Bronchial epithelial cell (primary cell): ENCODE data around the gene TMEM201. TPM values are rescaled to one million over a fixed set of nuclear protein-coding genes. Genes with fewer than 3 reads are reported as not detected.
A peak's percentile ranks its signal among the peaks of the same experiment; 100 is the strongest.

Experiments
- DNase-seq: peaks from one replicate; pipeline ENCODE4 v3.0.0-alpha.2; 2010; ENCODE audit warnings: low read depth
- FAIRE-seq: peaks from 2 replicates; lab custom pipeline; 2011; peaks lifted over from hg19 to GRCh38; lab: Jason Lieb, UNC
- H3K27me3 ChIP-seq: 2 replicates; pipeline ENCODE4 v1.5.1; 2011; ENCODE audit warnings: low read length; ENCODE audit not compliant: control insufficient read depth, insufficient read depth
- H3K36me3 ChIP-seq: 2 replicates; pipeline ENCODE4 v1.5.1; 2011; ENCODE audit warnings: low read length; ENCODE audit not compliant: control insufficient read depth, insufficient read depth
- H3K4me3 ChIP-seq: 2 replicates; pipeline ENCODE4 v1.5.1; 2011; ENCODE audit warnings: mild to moderate bottlenecking, low read depth, low read length, control low read depth
- total RNA-seq: library from RNA; depleted of rRNA; stranded (reverse); fragments of >200 nt; gene quantifications from 2 replicates; pipeline ENCODE4 v1.2.1, GENCODE V29; 2014
- TF ChIP-seq, protein P1 (sequence below): IDR thresholded peaks from 2 replicates; pipeline ENCODE4 v1.5.1; 2011; ENCODE audit warnings: mild to moderate bottlenecking, moderate library complexity, low read length, control low read depth, inconsistent platforms; ENCODE audit not compliant: insufficient read depth, severe bottlenecking

Gene TMEM201, protein sequence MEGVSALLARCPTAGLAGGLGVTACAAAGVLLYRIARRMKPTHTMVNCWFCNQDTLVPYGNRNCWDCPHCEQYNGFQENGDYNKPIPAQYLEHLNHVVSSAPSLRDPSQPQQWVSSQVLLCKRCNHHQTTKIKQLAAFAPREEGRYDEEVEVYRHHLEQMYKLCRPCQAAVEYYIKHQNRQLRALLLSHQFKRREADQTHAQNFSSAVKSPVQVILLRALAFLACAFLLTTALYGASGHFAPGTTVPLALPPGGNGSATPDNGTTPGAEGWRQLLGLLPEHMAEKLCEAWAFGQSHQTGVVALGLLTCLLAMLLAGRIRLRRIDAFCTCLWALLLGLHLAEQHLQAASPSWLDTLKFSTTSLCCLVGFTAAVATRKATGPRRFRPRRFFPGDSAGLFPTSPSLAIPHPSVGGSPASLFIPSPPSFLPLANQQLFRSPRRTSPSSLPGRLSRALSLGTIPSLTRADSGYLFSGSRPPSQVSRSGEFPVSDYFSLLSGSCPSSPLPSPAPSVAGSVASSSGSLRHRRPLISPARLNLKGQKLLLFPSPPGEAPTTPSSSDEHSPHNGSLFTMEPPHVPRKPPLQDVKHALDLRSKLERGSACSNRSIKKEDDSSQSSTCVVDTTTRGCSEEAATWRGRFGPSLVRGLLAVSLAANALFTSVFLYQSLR
- 1.2 and 1.8 TPM in 2 replicates for total RNA-seq

DNA sequence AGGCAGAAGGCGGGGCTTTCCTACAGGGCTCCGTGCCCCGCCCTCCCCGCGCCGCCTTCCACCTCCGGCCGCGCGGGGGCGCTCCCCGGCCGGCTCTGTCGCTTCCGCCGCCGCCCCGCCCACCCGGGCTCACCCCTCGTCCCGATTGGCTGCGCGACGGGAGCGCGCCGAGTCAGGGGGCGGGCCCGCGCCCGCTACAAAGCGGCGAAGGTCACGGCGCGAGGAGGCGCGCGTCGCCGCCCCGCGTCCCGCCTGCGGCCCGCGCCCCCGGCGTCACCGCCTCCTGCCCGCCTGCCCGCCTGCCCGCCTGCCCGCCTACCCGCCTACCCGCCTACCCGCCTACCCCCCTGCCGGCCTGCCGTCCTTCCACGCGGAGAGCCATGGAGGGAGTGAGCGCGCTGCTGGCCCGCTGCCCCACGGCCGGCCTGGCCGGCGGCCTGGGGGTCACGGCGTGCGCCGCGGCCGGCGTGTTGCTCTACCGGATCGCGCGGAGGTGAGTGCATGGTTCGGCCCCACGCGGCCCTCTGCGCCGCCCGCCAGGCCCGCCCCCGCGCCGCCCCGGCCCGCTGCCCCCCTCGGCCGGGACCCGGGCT is at the start of gene TMEM201:
Gene TMEM201, plus strand, starts transcription at position 361 of the 593 bp plus-strand sequence. Its CDS starts 20 bp downstream, at position 381.
- FAIRE-seq (no peak), DNase-seq (peak; percentile 71)
- Histone ChIP-seq H3K4me3 (peak within 1 kb of the TSS; percentile 54), H3K27me3 (no peaks in the 10 kb centered on the region), H3K36me3 (no peaks in the 10 kb centered on the region)
- TF ChIP-seq, protein P1, sequence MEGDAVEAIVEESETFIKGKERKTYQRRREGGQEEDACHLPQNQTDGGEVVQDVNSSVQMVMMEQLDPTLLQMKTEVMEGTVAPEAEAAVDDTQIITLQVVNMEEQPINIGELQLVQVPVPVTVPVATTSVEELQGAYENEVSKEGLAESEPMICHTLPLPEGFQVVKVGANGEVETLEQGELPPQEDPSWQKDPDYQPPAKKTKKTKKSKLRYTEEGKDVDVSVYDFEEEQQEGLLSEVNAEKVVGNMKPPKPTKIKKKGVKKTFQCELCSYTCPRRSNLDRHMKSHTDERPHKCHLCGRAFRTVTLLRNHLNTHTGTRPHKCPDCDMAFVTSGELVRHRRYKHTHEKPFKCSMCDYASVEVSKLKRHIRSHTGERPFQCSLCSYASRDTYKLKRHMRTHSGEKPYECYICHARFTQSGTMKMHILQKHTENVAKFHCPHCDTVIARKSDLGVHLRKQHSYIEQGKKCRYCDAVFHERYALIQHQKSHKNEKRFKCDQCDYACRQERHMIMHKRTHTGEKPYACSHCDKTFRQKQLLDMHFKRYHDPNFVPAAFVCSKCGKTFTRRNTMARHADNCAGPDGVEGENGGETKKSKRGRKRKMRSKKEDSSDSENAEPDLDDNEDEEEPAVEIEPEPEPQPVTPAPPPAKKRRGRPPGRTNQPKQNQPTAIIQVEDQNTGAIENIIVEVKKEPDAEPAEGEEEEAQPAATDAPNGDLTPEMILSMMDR = peak; percentile 73

DNA sequence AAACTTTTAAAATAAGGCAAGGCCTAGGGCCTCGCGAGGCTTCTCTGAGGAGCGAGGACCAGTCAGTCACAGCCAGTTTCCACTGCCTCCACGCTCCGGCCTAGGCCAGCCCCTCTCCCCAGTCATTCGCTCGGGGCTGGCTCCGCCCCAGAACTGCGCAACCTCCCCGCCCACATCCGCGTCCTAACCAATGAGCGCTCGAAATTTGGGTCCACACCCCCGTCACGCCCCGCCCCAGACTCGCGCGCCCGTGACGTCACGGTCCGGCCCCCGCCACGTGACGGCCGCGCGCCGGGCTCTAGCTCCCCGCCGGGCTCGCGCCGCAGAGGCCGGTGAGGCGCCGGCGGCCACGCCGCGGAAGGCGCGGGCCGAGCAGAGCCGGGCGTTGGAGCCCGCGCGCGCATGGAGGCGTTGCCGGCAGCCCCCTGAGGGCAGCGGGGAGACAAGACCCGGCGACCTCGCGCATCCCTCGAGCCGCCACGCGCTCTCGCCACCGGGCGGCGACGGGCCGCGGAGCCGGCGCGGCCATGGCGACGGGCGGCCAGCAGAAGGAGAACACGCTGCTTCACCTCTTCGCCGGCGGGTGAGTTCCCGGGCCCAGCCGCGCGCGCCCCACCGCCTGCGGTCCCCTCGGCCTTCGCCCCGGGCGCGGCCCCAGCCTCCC is 49.4 kb upstream of the TMEM201 start, which contains the start of gene SLC25A33:
Gene SLC25A33, plus strand, starts transcription at position 301 of the 664 bp plus-strand sequence. Its CDS starts 227 bp downstream, at position 528.
- Histone ChIP-seq H3K4me3 (peak within 1 kb of the TSS; percentile 77), H3K27me3 (no peaks in the 10 kb centered on the region), H3K36me3 (no peaks in the 10 kb centered on the region)
- DNase-seq (peak; percentile 80), FAIRE-seq (no peak)
- TF ChIP-seq, protein P1 = no peak

DNA sequence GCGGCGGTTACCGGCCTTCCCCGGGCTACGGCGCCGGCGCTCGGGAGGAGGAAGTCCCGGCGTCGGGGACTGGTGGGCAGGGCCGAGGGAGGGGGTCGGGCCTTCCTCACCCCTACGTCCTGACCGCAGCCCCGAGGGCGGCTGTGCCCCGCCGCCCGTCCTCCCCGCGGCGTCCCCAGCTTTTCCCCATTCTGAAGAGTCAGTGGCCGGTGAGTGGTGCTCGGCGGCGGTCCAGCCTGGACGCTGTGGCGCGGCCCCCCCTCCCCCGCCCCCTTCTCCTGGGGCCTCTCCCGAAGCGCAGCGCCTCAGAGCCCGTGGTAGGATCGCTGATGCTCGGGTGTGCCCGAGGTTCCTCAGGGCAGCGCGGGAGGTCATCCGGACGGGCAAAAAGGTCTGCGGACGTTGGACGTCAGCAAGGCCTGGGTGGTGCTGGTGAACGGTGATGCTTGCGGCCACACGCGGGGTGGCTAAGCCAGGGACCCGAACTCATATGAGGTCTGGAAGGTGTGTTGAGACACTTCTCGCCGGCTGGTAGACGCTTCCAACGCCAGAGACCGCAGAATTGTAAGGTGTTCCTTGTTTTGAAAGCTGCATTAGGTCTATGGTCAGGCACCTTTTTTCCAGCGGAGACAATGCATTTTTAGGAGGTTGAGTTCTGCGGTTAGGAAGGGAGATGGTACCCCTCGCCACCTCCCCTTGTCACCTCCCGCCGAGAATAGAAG is 48.7 kb upstream of the TMEM201 start:
- TF ChIP-seq, protein P1 = no peak
- no peaks in the 10 kb centered on the region for H3K36me3 ChIP-seq
- no peak for FAIRE-seq
- peak overlapping the region; percentile 77 for H3K4me3 ChIP-seq
- peak; percentile 12 for DNase-seq
- no peaks in the 10 kb centered on the region for H3K27me3 ChIP-seq

DNA sequence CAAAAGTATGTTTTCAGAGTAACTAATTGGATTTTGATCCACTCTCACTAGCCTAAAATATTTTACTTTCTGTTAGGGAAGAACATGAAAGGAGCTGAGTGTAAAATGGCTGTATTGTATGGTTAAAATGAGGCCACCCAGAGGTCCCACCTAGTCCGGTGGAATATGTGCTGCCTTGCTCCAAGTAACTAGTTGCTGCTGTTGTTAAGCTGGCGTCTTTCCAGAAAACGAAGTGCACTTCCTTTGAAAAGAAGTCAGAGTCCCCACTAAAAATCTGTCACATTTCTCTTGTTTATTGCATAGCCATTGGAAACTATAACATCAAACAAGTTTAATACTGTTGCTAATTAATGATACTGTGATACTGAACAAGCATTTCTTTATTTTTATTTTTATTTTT is 46.3 kb upstream of the TMEM201 start:
- no peaks in the 10 kb centered on the region for H3K36me3 ChIP-seq
- H3K27me3 ChIP-seq = no peaks in the 10 kb centered on the region
- FAIRE-seq = no peak
- H3K4me3 ChIP-seq = no peak overlapping the region
- no peak for DNase-seq
- TF ChIP-seq, protein P1 = no peak

DNA sequence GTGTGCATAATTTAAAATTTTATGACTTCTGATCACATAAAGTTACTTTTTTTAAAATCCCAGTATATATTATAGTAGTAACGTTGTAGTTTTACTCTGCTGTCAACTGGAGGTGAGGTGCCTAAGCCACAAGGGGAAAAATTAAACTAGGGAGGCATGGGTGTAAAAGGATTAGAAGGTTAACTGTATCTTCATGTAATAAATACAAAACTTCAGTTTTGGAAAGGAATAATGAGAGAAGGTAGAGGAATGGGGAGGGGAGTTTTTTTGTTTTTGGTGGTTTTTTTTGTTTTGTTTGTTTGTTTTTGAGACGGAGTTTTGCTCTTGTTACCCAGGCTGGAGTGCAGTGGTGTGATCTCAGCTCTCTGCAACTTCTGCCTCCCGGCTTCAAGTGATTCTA is 43.8 kb upstream of the TMEM201 start:
- FAIRE-seq (no peak), DNase-seq (no peak)
- no peak overlapping the region for H3K4me3 ChIP-seq
- TF ChIP-seq, protein P1 = no peak
- no peaks in the 10 kb centered on the region for H3K27me3 ChIP-seq
- H3K36me3 ChIP-seq = no peaks in the 10 kb centered on the region
